ENCODE results near the gene GPC3.
"Not testable (repeated sequence)": the region's sequence is repeated elsewhere in the genome, so short reads cannot be mapped to it uniquely, and the experiment has no call there.

GRCh38 chrX:133526773-133527172 lies 458.6 kb downstream of the GPC3 start:
- TF ChIP-seq POLR2A, CTCF (IDR thresholded peaks at IDR 0.05): not testable (repeated sequence)
